GM06990 (cell line): ENCODE results near the gene FYB1.

Experiments used
- DNase-seq: peaks from one replicate; pipeline ENCODE4 v3.0.0-alpha.2; 2011; ENCODE audit not compliant: insufficient read length; ENCODE audit errors: extremely low read depth
- H3K27me3 ChIP-seq: replicated peaks from 2 replicates; pipeline ENCODE4 v1.6.0; 2011; ENCODE audit warnings: low read length; ENCODE audit not compliant: control insufficient read depth, insufficient read depth
- H3K36me3 ChIP-seq: 2 replicates; pipeline ENCODE4 v1.5.1; 2011; ENCODE audit warnings: low read length; ENCODE audit not compliant: control insufficient read depth, insufficient read depth
- H3K4me3 ChIP-seq: replicated peaks from 2 replicates; pipeline ENCODE4 v1.5.1; 2011; ENCODE audit warnings: low read depth, mild to moderate bottlenecking, control low read depth, low read length
- CTCF ChIP-seq: IDR thresholded peaks from 2 replicates; pipeline ENCODE4 v1.5.1; 2011; ENCODE audit warnings: low read length, control low read depth, mild to moderate bottlenecking, inconsistent platforms; ENCODE audit not compliant: insufficient read depth, poor library complexity, severe bottlenecking

Gene FYB1

GRCh38 chr5:39206630-39207321 lies 12.6 kb downstream of the FYB1 start:
- TF ChIP-seq CTCF: no peak
- H3K4me3 ChIP-seq: no peak overlapping the region
- DNase-seq: no peak

GRCh38 chr5:39205550-39205949 lies 13.8 kb downstream of the FYB1 start:
- DNase-seq: no peak
- Histone ChIP-seq H3K27me3 (no peaks in the 10 kb centered on the region), H3K36me3 (no peaks in the 10 kb centered on the region), H3K4me3 (no peak overlapping the region)
- no peak for TF ChIP-seq CTCF

More at GRCh38 chr5:39206630-39207321, 12.6 kb downstream of the FYB1 start:
- Histone ChIP-seq H3K36me3 (no peaks in the 10 kb centered on the region), H3K27me3 (no peaks in the 10 kb centered on the region)

DNA sequence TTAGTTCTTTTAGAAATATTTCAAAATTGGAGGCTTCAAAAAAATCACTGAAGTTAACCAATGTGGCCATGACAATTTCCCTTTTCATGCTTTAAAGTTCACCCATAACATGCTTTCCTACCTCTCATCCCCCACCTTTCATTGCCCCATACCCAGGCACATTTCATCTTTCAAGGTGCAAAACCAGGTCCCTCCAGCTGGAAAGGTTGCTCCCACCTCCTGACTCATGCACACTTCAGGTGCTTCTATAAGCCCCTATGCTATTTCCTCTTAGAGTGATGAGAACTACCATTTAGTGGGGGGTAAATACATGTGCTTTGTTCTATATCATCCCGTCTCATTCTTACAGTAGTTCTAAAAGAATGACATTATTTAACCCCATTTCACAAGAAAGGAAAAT lies 15.4 kb downstream of the FYB1 start:
- H3K4me3 ChIP-seq: no peak overlapping the region
- no peaks in the 10 kb centered on the region for H3K36me3 ChIP-seq
- no peaks in the 10 kb centered on the region for H3K27me3 ChIP-seq
- DNase-seq: no peak
- no peak for TF ChIP-seq CTCF

DNA sequence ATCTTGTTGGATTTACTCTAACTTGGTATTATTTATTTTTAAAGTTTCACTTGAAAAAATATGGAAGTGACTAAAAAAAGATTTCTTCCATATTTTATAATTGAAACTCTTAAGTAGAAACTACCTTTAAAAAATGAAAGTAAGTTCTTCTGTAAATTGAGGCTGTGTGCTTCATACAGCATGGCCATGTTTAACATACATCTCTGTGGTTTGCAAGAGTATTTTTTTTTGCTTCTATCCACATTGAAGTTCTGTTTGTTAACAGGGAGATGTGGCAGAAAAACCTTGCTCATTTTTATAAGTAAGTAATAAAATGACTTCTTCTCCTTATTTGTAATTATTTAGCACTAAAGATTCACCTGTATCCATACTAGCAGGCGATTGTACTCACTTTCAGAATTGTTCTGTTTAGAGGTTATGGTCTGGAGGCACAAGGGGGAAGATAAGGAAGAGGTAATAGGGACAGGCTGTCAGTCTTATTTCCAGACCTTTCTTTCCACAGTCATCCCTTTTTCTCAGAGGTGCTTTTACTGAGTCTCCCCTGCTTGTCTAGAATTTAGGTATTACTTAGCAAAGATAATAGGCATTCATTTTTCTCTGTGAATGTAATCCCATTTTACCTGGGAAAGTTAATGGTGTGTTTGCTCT lies 16.0 kb downstream of the FYB1 start:
- DNase-seq: no peak
- no peaks in the 10 kb centered on the region for H3K36me3 ChIP-seq
- no peaks in the 10 kb centered on the region for H3K27me3 ChIP-seq
- no peak overlapping the region for H3K4me3 ChIP-seq
- TF ChIP-seq CTCF: no peak

DNA sequence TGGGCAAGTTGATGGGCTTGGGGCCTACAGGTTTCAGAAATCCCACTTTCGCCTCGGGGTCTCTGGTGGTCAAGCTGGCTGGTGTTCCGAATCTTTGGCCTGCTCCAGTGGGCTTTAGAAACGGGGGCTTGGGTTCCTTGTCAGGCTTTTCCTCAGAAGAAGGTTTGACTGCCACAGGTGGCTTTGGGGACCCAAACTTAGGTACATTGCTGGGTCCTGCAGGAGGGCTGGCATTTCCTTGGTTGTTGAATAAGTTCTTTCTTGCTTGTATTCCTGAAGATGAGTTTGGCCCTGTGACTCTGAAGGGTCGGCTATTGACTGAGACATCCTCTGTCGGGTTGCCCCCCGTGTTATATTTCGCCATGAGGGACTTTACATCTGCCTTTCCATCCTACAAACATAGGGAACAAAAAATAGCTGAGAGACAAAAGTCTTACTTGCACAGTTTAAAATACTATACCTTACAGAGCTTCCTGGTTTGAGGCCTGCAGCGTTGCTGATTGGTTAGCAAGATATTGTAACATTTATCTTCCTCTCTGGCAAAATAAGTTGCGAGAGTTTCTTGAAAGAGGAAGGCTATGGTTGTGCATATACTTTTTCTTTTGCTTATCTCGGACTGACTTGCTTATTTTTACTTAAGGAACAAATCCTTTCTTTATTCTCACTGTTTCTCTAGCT lies 16.6 kb downstream of the FYB1 start:
- no peak for DNase-seq
- no peaks in the 10 kb centered on the region for H3K36me3 ChIP-seq
- H3K27me3 ChIP-seq: no peaks in the 10 kb centered on the region
- H3K4me3 ChIP-seq: no peak overlapping the region
- no peak for TF ChIP-seq CTCF
